CD4-positive, alpha-beta T cell treated with Interferon gamma for 1 hour (primary cell): ENCODE measurements around the gene KIAA2012.

Experiments
- DNase-seq: peaks from one replicate; pipeline ENCODE4 v3.0.0-alpha.2; 2020

Gene KIAA2012

DNA sequence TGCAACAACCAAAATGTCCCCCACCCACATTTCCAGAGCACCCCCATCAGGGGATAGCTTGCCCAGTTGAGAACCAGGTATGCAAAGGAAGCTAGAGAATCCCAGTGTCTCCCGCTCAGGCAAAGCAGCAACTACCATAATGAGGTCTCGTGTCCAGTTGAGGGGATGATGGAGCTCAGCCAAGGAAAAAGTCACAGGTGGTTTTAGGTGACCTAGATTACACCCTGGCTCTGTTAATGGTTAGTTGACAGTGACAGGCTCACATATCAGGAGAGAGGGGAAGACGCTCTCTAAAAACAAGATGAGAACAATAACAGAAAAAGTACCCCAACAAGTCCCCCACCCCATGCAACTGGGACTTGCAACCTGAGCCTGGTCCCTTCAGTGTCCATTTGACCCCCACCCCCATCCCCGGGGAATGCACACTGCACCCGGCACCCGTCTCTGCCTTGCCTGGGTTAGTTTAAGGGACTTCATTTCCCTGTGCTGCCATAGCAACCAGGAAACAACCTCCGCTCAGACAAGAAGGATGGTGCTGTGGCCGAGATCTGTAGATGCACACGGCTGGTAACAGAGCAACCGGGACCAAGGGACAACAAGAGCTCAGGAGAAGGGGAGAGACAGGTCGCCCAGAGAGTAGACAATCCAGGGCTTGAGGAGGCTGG, at the start of gene KIAA2012:
KIAA2012 (plus strand) TSS at position 519 of the 665 bp plus-strand sequence. CDS start 373 bp downstream, outside the sequence.
- DNase-seq, result no peak

DNA sequence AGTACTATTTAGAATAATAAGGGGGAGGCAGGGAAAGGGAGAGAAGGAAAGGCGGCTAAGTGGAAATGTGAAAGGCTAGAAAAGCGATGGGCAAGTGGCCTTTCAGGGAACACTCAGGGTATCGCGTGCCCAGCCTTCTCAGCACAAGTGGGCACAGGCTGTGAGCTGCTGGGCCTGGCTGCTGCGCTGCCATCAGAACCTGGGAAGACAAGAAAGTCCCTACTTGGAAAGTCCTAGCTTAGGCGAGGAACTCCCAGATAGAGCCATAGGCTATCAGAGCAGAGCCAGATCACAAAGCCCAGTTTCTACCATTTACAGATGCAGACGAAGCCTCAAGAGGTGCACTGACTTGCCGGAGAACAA, 49.2 kb upstream of the KIAA2012 start:
- DNase-seq, result no peak

DNA sequence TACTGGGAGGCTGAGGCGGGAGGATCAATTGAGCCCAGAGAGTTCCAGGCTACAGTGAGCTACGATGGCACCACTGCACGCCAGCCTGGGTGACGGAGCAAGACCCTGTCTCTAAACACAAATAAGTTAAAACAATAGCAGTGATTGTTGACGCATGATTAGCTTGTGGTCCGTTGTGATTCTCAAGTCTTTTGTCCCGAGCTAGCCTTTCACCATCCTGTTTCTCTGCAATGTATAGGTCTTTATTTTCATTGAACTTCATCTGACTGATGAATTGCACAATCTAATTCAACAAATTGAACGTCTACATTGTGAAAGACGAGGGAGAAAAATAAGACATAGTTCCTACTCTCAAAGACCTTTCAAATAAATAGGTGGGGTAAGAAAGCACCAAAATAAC, 48.2 kb upstream of the KIAA2012 start:
- DNase-seq, result no peak

DNA sequence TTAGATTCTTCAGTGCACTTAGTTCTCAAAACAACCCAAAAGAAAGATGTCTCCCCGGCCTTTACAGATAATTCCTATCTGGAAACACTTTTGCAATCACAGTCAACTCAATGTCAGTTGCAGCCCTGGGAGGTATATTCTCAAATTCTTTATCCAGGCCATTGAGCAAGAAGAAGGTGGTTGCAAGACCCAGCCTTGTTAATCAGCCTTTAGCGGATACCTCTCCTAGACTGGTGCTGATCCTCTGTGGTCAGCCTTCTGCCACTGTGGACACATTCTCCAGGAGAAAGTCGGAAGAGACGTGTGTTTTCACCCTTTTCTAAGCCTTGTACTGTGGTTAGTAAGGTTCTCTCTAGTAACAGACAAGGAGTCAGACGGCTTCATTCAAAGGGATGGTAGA, 47.2 kb upstream of the KIAA2012 start:
- no peak for DNase-seq

DNA sequence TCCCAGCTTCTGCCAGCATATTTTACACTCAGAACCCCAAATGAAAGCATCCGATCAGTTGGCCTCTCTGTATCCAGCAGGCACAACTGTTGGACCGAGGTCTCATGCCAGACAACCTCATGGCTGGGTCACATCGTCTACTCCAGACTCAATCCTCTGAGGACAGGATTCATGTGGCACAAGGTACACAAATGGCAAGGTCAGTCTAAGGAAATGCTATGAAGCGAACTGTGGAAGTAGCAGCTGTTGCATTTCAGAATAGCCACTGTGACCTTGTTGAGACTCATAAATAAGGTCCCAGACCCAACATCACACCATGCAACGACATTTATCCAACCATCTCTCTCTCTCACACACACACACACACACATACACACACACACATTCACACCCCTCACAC, 46.5 kb upstream of the KIAA2012 start:
- no peak for DNase-seq

DNA sequence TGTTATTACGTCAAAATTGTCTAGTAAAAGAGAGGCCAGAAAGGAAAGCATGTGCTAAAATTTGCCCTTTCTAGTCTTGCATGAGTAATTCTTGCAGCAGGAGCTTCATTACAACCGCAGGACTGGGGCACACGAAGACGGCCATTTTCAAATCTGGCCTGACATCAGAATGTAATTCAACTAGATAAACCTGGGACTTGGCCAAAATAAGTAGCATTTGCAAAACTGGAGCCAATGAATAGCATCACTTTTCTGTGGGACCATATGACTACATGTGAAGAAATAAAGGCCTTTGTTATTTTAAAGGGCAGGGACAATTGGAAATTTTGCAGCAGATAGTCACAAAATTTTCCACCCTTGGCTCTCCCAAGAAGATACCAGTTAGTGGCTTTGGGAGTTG, 42.4 kb upstream of the KIAA2012 start:
- DNase-seq, result no peak

DNA sequence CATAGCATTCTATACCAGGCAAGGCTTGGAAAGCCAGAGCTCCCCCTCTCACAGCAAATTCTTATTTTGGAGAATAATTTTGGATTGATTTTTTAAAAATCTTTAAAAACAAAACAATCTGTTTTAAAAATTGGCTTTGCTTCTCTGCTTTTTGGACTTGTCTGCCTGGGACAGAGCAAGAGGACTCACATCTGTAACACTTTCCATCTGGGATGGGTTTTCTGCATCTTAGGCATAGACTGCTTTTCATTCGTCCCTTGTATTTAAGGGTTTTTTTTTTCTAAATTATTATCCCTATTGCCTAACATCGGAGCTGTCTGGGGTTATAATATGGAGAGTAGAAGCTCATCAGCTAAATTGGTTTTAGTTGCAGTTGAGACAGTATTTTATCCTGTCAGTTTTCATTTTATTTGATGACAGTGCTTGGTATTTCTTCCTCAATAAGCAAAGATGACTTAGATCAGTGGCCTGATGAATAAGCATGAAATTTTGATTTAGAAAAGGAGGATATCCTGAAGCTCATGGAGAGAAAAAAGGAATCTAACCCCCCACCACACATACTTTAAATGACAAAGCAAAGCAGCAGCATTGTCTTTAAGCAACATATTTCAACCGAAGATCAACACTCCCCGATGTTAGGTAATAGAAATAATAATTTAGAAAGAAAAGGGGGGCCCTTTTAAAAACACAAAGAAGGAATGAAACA, 41.7 kb upstream of the KIAA2012 start:
- DNase-seq, result no peak

DNA sequence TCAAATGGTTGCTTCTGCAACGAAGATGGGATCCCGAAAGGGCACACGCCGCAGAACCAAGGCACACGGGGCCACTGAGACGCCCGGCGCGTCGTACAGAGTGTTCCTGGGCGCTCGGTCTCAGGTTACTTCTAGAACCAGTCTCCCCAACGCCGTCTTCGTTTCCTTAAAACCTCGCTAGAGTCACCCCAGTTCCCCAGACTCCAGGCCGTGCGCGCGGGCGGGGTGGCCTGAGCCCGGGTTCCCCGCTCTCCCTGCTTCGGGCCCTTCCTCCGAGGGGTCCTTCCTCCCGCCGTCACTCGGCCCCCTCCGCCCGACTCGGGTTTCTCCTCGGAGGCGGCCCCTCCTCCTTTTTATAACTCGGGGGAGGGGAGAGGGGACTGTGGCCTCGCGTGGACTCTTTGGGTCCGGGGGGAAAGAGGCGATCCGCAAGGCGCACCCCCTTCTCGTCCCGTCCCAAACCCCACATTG, 40.2 kb upstream of the KIAA2012 start:
- peak; percentile 23 for DNase-seq

DNA sequence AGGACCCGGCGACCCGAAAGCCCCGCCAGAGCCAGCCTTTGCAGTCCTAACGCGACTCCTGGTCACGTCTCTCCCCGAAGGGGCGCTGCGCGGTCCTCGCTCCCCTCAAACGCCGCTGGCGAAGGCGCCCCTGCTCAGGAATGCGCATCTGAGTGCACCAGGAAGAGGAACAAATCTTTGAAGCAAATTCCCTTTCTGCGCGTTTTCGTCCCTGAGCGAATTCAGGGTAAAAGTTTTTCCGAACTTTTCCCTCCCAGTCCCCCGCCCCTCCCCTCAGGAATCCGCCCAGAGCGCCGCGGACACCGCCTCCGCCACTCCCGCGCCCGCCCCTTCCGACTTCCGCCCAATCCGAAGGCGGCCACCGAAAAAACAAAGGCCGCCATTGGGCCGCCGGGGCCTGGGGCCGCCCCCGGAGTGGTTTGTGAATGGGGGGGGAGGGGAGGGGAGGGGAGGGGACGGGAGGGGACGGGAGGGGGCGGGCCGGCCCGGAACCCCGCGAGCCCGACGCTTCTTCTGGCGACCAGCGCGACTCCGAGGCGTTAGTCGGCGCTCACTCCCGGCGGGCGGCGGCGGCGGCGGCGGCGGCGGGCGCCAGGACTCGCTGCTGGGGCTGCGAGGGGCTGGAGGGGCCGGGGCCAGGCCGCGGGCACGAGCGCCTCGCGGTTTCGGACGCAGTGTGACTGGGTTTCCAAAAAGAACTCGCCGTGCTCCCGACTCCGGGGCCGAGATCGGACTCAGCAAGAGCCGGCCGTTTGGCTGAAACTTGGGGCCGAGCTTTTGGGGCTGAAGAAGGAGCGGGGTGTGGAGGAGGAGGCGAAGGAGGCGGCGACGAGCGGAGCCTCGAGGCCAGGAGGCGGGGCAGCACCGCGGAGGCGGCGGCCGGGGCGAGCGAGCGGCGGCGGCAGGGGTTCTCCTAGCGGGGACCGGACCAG, 39.5 kb upstream of the KIAA2012 start, which contains the start of gene FZD7:
FZD7 (plus strand) TSS at position 539 of the 932 bp plus-strand sequence. CDS start 793 bp downstream, outside the sequence.
- DNase-seq, result peak; percentile 85

DNA sequence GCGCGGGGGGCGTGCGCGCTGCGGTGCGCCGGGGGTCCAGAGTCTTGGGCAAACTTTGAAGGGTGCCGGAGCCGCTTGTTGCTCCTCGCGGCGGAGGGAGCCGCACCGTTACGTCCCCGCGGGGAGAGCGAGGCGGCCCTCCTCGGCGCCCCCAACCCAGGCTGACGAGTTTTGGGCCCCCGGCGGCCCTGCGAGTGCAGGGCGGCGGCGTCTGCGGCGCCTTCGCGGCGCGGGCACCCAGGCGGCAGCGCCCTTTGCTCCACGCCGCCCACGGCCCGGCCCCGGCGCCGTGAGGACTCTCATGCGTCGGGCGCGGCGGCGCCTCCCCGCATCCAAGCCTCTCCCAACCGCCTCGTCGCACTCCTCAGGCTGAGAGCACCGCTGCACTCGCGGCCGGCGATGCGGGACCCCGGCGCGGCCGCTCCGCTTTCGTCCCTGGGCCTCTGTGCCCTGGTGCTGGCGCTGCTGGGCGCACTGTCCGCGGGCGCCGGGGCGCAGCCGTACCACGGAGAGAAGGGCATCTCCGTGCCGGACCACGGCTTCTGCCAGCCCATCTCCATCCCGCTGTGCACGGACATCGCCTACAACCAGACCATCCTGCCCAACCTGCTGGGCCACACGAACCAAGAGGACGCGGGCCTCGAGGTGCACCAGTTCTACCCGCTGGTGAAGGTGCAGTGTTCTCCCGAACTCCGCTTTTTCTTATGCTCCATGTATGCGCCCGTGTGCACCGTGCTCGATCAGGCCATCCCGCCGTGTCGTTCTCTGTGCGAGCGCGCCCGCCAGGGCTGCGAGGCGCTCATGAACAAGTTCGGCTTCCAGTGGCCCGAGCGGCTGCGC, 38.6 kb upstream of the KIAA2012 start:
- no peak for DNase-seq

DNA sequence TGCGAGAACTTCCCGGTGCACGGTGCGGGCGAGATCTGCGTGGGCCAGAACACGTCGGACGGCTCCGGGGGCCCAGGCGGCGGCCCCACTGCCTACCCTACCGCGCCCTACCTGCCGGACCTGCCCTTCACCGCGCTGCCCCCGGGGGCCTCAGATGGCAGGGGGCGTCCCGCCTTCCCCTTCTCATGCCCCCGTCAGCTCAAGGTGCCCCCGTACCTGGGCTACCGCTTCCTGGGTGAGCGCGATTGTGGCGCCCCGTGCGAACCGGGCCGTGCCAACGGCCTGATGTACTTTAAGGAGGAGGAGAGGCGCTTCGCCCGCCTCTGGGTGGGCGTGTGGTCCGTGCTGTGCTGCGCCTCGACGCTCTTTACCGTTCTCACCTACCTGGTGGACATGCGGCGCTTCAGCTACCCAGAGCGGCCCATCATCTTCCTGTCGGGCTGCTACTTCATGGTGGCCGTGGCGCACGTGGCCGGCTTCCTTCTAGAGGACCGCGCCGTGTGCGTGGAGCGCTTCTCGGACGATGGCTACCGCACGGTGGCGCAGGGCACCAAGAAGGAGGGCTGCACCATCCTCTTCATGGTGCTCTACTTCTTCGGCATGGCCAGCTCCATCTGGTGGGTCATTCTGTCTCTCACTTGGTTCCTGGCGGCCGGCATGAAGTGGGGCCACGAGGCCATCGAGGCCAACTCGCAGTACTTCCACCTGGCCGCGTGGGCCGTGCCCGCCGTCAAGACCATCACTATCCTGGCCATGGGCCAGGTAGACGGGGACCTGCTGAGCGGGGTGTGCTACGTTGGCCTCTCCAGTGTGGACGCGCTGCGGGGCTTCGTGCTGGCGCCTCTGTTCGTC, 37.7 kb upstream of the KIAA2012 start:
- peak; percentile 32 for DNase-seq

DNA sequence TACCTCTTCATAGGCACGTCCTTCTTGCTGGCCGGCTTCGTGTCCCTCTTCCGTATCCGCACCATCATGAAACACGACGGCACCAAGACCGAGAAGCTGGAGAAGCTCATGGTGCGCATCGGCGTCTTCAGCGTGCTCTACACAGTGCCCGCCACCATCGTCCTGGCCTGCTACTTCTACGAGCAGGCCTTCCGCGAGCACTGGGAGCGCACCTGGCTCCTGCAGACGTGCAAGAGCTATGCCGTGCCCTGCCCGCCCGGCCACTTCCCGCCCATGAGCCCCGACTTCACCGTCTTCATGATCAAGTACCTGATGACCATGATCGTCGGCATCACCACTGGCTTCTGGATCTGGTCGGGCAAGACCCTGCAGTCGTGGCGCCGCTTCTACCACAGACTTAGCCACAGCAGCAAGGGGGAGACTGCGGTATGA, 37.1 kb upstream of the KIAA2012 start:
- DNase-seq, result no peak

DNA sequence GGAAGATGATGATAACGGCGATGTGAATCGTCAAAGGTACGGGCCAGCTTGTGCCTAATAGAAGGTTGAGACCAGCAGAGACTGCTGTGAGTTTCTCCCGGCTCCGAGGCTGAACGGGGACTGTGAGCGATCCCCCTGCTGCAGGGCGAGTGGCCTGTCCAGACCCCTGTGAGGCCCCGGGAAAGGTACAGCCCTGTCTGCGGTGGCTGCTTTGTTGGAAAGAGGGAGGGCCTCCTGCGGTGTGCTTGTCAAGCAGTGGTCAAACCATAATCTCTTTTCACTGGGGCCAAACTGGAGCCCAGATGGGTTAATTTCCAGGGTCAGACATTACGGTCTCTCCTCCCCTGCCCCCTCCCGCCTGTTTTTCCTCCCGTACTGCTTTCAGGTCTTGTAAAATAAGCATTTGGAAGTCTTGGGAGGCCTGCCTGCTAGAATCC, 36.4 kb upstream of the KIAA2012 start:
- no peak for DNase-seq

DNA sequence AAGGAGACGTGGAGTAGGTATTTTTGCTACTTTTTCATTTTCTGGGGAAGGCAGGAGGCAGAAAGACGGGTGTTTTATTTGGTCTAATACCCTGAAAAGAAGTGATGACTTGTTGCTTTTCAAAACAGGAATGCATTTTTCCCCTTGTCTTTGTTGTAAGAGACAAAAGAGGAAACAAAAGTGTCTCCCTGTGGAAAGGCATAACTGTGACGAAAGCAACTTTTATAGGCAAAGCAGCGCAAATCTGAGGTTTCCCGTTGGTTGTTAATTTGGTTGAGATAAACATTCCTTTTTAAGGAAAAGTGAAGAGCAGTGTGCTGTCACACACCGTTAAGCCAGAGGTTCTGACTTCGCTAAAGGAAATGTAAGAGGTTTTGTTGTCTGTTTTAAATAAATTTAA, 36.0 kb upstream of the KIAA2012 start:
- no peak for DNase-seq

DNA sequence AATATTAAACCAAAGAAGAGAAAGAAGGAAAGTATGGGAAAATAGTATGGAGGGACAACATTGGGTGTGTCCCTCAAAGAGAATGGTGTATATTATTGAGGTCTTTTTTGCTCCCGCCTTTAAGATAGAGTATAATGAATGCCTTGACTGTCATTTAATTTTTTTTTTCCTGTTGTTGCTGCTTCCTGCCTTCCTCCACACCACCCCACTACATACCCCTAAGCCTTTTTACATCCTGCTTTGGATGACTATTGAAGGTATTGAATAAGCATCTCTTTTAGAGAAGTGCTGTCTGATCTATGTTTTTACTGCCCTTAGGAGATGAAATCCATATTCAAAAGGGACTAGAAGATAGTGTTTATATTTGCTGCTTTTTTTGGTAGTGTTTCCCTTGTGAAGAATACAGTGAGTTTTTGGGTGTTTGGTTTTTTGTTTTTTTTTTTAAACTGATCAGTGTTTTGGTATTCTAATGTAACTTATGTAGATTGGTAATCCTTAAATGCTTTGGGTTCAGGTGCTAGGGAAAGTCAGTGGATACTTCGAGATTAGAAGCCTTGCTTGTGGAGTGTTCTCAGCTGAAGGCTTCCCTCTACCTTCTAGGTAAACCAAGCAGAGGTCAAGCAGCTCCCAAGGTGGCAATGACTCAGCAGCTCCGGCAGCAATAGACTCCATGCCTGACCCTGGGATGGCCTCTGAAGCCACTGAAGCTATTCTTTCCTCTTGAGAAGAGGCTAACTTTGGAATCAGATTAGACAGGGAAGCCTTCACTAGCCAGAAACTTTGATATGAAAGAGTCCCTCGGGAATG, 34.4 kb upstream of the KIAA2012 start:
- no peak for DNase-seq

DNA sequence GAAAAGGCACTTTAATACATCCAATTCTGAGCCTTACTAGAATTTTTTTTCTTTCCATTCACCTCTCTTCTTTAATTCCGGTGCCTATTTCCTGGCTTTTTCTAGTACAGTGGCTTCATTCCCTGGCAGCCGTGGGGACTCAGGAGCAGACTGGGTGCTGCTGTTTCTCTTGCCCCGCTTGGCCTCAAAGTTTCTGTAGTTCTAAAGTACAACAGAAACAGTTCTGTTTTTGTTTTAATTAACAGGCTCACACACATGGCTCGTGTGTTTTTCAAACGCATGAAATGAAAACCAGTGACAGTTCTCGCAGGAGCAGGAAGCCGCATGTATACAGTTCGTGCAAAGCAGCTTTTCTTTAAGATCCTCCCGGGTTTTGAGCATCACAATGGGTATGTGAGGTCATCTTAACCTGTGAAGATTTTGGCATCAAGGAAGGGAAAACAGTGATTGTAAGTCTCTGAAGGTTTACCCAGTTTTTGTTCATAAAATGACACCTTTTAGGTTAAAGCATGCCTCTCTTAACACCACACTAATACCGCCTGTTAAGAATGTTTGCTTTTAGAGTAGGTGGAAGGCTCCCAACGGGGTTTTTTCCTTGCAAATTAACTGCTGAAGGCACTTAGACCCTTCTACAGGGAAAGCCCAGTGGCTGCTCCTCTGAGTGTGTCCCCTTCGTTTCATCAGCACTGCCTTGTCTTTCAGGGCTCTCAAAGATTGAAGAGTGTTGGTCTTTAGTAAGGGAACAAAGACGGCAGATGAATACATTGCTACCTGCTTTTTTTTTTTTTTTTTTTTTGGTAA, 33.6 kb upstream of the KIAA2012 start:
- no peak for DNase-seq

DNA sequence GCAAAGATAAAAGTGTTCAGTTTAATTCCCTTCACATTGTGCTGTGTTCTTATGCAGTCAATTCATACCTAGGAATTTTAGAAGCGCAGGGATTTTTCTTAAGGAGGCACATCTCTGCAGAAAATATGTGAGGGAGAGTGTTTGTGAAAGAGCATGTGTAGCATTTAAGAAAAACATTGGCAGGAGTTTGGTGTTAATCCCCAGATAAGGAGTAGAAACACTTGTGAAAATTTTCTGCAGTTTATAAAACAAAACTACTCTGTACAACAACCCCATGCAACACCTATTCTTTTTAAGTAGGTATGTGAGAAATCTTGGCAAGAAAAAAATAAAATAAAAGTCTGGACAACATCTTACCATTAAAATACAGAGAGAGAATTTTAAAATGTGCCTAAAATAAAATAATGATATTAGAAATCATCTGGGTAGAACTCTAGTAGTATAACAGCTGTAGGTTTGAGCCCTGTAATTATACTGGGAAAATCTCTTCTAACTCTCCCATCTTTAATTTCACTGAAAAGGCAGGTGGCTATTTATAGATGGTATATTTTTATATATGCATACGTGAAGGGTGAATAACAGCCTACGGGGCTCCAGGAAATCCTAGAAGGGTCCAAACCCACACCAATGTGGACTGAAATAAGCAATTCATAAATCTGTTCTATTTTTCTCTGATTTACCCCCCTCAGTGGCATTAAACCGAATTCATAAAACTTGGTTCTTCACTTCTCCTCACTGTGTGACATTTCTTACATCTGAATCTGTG, 32.8 kb upstream of the KIAA2012 start:
- no peak for DNase-seq

DNA sequence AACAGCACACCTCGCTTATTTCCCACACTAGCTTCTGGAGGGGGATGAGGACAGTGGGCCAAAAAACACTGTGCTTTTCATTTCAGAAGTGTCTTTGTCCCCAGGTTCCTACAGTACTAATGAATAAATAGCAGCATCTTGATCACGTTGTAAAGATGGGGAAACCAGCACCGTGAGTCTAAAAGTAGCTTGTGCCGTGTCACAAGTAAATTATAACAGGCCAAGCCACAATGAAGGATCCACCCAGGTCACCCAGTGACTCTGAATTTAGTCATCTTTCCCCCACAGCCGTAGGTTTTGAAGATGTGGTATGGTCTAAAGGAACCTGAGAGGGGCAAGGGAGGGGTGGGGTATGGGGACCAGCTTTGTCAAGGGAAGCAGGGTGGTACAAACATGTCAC, 30.6 kb upstream of the KIAA2012 start:
- no peak for DNase-seq

DNA sequence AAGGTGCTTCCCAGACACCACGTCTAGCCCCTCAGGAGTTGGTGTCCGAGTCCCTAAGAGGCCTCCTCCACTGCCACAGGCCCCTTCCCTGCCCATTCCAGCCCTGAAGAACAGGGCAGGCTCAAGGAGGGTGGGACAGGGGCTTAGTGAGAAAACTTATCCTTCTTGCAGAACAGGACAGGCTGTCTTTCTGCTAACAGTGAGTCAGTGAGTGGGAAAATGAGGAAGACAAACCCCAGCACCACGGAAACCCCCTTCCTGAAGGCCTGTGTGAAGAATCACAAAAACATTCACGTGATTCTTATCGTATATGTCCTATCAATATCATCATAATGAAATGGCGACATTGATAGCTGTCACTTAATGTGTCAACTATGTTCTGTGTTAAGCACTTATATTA, 29.6 kb upstream of the KIAA2012 start:
- no peak for DNase-seq
